Heart left ventricle (tissue), 13 donors: Measurements from ENCODE around the gene MN1.

ENCODE experiments used
- POLR2A ChIP-seq, 2 donors: fragments of 450-650 bp; IDR thresholded peaks; one replicate each; pipeline ENCODE4 v1.6.1; 2017; ENCODE audit warnings: antibody characterized with exemption in 2 of 2, mild to moderate bottlenecking in 2 of 2, moderate library complexity in 2 of 2
- TF ChIP-seq, protein P1 (sequence below), 12 donors: fragments of 200-600 bp; sonication (generic) in 4 of 12; IDR thresholded peaks; one replicate each; pipeline versions ENCODE4 v1.5.0 to v1.8.0; 2018 to 2022; ENCODE audit warnings: antibody characterized with exemption in 12 of 12, mild to moderate bottlenecking in 5 of 12
- donor health status: ischemic (EF 13 %, LVEDD 7.1; RV severe dilation, severe dysfunction).
- donor health status: DM: no; HTN: yes; CAD: no.
- donor health status: DM: no; HTN: no; CAD: no.
- donor health status: ischemic (EF 25% LVEDD 6.9; RV normal size, moderate dysfunction).
- donor health status: ischemic (EF 25% LVEDD 5.7; RV mildly dilated, moderate dysfunction).
- donor health status: ischemic (EF 35%, LVEDD 5.7; RV mildly dilated, moderate dysfunction).
- donor health status: nonischemic (EF 11% LVEDD 7.7; RV severe dilation, severe dysfunction).
- donor health status: DM: yes; HTN: yes; CAD: no.
- donor health status: PGD.
- donor health status: ischemic (EF 29% LVEDD 5.4; RV normal size, mild dysfunction).
- donor health status: nonischemic (EF 23%, LVEDD 6.1; RV moderate dilation, normal function).

DNA sequence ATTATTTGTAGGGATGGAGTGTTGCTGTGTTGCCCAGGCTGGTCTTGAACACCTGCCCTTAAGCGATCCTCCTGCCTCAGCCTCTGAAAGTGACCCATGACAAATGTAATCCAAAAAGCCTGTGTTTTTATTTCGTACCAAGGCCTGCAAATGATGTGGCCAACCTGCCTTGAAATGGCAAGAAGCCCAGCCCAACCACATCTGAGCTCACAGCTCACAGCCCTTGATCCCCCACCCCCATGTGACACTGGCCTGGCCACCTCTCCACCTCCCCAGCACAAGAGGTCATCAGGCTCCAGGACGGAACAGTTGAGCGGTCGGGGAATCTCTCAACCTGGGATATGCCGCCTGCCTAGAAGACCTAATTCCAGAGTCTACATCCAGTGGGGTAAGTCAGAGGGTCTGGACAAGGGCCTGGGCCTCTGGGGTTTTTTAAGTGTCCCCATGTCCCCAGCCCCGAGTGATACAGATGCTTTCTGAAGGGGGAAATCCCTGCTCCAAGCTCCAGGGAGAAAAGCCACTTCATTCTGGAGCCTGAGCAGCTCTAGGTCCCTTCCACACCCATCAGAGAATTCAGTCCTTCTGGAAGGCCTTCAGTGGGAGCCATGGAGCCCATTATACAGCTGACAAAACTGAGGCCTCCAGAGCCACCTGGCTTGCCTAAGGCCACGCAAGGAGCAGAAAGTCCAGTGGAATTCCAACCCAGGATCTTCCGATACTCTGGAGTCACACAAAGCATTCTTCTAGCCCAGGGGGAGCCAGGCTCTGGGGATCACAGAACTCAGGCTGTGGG, 70.7 kb downstream of the MN1 start:
- TF ChIP-seq, protein P1, sequence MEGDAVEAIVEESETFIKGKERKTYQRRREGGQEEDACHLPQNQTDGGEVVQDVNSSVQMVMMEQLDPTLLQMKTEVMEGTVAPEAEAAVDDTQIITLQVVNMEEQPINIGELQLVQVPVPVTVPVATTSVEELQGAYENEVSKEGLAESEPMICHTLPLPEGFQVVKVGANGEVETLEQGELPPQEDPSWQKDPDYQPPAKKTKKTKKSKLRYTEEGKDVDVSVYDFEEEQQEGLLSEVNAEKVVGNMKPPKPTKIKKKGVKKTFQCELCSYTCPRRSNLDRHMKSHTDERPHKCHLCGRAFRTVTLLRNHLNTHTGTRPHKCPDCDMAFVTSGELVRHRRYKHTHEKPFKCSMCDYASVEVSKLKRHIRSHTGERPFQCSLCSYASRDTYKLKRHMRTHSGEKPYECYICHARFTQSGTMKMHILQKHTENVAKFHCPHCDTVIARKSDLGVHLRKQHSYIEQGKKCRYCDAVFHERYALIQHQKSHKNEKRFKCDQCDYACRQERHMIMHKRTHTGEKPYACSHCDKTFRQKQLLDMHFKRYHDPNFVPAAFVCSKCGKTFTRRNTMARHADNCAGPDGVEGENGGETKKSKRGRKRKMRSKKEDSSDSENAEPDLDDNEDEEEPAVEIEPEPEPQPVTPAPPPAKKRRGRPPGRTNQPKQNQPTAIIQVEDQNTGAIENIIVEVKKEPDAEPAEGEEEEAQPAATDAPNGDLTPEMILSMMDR (IDR thresholded peaks at IDR 0.05) = no peak
- TF ChIP-seq POLR2A (IDR thresholded peaks at IDR 0.05) = no peak
